ENCODE measurements around the gene PNKD. TPM values are rescaled to one million over a fixed set of nuclear protein-coding genes. Genes with fewer than 3 reads are reported as not detected.

Gene PNKD
- total RNA-seq, 1 donor from 2014 or later = 39.1 TPM

DNA sequence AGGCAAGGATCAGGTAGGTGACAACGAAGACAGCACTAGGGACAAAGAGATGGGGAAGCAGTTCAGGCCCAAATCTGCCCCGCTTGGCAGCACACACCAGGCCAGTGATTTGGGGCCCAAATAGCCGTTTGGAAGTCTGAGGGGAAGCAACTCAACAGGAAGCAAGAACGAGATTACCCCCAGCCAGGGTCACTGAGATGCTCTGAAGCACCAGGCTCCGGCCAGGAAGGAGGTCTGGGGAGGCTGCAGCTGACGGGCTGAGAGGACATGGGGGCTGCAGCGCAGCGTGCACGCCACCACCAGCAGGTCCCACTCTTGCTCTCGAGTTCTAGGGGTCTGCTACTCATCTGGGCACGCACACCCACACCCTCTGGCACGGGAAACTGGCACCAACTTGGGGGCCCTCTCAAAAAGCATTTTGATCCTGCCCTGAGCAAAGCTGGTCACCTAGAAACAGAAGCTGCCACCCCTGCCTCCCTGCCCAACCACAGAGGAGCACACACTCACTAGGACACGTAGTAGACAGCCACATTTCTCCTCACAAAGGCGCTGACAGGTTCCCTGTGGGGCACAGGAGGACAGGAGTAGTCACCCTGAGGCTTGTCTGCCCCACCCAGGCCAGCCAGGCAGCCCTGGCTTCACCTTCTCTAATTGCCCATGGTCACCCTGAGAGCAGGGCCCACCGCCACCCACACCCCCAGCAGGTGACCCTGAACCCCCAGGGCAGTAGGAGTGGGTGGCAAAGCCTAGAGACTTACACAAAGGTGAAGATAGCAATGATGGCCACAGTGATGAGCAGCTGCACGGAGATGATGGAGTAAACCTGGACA is 8.4 kb downstream of the PNKD start:
- Histone ChIP-seq H3K9ac (ENCODE audit: low read depth in 1 of 3, low read length in 3 of 3) (peak overlapping the region in 1 of 3 donors; percentile 28), H3K36me3 (ENCODE audit: control insufficient read depth in 3 of 3, insufficient read depth in 3 of 3, low read length in 3 of 3) (peaks cover 65 to 81% (median 76%) of the 10 kb centered on the region in 3 donors), H3K27ac (ENCODE audit: low read depth, low read length) (no peak overlapping the region), H3K4me1 (ENCODE audit: control insufficient read depth in 3 of 3, insufficient read depth in 3 of 3, low read length in 3 of 3) (peaks cover 34 to 61% (median 46%) of the 10 kb centered on the region in 3 donors), H3K4me3 (ENCODE audit: low read length in 3 of 3) (no peak overlapping the region), H3K9me3 (ENCODE audit: control insufficient read depth in 3 of 3, low read length in 3 of 3) (no peaks in the 10 kb centered on the region), H3K27me3 (ENCODE audit: control insufficient read depth in 3 of 3, insufficient read depth in 3 of 3, low read length in 3 of 3) (no peaks in the 10 kb centered on the region)

DNA sequence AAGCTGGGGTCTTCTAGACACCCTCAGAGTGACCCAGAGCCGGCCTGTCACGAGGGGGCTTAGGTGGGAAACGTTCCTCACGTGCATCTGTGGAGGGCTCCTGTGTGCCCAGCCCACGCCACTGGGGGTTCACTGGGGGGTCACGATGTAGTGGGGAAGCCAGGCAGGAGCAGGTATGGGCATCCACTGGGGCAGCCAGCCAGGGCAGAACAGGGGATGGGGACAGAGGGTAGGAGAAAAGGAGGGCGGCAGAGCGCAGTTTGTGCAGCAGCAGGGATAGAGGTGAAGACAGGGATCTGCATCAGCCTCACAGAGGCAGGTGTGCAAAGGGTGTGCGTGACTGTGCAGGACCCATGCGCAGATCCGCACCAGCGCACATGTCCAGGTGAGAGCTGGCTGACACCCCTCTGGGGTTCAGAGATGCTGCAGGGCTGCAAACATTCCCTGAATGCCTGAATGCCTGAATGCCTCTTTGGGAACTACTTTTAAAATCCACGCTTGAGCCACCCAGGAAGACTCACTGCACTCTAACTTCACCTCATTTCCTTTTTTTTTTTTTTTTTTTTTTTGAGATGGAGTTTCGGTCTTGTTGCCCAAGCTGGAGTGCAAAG is 10.0 kb downstream of the PNKD start:
- Histone ChIP-seq H3K9ac (ENCODE audit: low read depth in 1 of 3, low read length in 3 of 3) (peak overlapping the region in 1 of 3 donors; percentile 25), H3K36me3 (ENCODE audit: control insufficient read depth in 3 of 3, insufficient read depth in 3 of 3, low read length in 3 of 3) (peaks cover 54 to 65% (median 60%) of the 10 kb centered on the region in 3 donors), H3K4me1 (ENCODE audit: control insufficient read depth in 3 of 3, insufficient read depth in 3 of 3, low read length in 3 of 3) (peaks cover 41 to 70% (median 54%) of the 10 kb centered on the region in 3 donors), H3K27me3 (ENCODE audit: control insufficient read depth in 3 of 3, insufficient read depth in 3 of 3, low read length in 3 of 3) (no peaks in the 10 kb centered on the region), H3K27ac (ENCODE audit: low read depth, low read length) (no peak overlapping the region), H3K9me3 (ENCODE audit: control insufficient read depth in 3 of 3, low read length in 3 of 3) (no peaks in the 10 kb centered on the region), H3K4me3 (ENCODE audit: low read length in 3 of 3) (no peak overlapping the region)

GRCh38 chr2:218281449-218281848 is 11.1 kb downstream of the PNKD start:
- peak overlapping the region in 1 of 3 donors; percentile 32 for H3K4me3 ChIP-seq (ENCODE audit: low read length in 3 of 3)
- peak overlapping the region; percentile 65 to 98 (median 97) for H3K9ac ChIP-seq (ENCODE audit: low read depth in 1 of 3, low read length in 3 of 3)
- no peaks in the 10 kb centered on the region for H3K27me3 ChIP-seq (ENCODE audit: control insufficient read depth in 3 of 3, insufficient read depth in 3 of 3, low read length in 3 of 3)
- H3K9me3 ChIP-seq (ENCODE audit: control insufficient read depth in 3 of 3, low read length in 3 of 3) = no peaks in the 10 kb centered on the region
- peaks cover 51 to 80% (median 60%) of the 10 kb centered on the region in 3 donors for H3K4me1 ChIP-seq (ENCODE audit: control insufficient read depth in 3 of 3, insufficient read depth in 3 of 3, low read length in 3 of 3)
- H3K27ac ChIP-seq (ENCODE audit: low read depth, low read length) = peak overlapping the region; percentile 100
- H3K36me3 ChIP-seq (ENCODE audit: control insufficient read depth in 3 of 3, insufficient read depth in 3 of 3, low read length in 3 of 3) = peaks cover 43 to 55% (median 49%) of the 10 kb centered on the region in 3 donors

DNA sequence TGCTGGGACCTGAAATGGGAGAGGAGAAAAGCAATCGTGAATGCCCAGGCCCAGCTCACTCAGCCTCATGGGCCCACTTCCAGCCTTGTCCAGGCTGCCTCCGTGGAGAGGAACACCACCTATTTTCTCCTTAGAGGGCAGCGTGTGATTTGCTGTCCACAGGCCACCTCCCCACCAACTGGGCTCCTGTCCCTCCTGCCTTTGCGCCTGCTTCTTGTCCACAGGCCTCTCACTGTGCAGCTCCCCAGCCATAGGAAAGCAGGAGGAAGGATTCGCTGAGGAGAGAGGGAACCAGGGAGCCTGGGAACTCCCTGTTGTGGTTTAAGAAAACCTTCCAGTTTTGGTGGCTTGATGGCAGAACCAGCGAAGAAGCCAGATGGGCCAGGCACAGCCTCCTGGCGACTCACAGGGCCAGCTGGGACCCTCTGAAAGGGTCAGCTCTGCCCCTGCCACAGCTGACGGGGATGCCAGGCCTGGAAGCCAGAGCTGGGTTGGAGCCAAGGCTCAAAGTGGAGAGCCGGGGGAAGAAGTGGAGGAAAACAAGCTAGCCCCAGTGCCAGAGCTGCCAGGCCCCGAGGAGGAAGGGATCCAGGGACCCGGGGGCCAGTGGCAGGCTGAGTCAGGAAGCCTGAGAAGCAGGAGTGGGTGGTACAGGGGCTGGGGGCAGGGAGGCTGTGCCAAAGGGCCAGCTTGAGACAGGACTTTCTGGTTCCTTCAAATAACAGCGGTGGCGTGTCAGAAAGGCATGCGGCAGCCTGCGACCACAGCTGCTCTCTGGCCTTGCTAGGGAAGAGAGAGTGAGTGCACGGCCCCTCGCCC is 12.1 kb downstream of the PNKD start:
- no peaks in the 10 kb centered on the region for H3K27me3 ChIP-seq (ENCODE audit: control insufficient read depth in 3 of 3, insufficient read depth in 3 of 3, low read length in 3 of 3)
- H3K4me1 ChIP-seq (ENCODE audit: control insufficient read depth in 3 of 3, insufficient read depth in 3 of 3, low read length in 3 of 3) = peaks cover 61 to 88% (median 64%) of the 10 kb centered on the region in 3 donors
- H3K9me3 ChIP-seq (ENCODE audit: control insufficient read depth in 3 of 3, low read length in 3 of 3) = no peaks in the 10 kb centered on the region
- peaks cover 34 to 45% (median 40%) of the 10 kb centered on the region in 3 donors for H3K36me3 ChIP-seq (ENCODE audit: control insufficient read depth in 3 of 3, insufficient read depth in 3 of 3, low read length in 3 of 3)
- H3K9ac ChIP-seq (ENCODE audit: low read depth in 1 of 3, low read length in 3 of 3) = peak overlapping the region; percentile 86 to 98 (median 97)
- H3K4me3 ChIP-seq (ENCODE audit: low read length in 3 of 3) = peak overlapping the region in 2 of 3 donors; percentile 29 to 32
- H3K27ac ChIP-seq (ENCODE audit: low read depth, low read length) = peak overlapping the region; percentile 100

- Histone ChIP-seq H3K36me3 (ENCODE audit: control insufficient read depth in 3 of 3, insufficient read depth in 3 of 3, low read length in 3 of 3) (peaks cover 16 to 27% (median 21%) of the 10 kb centered on the region in 3 donors), H3K9ac (ENCODE audit: low read depth in 1 of 3, low read length in 3 of 3) (peak overlapping the region; percentile 76 to 98 (median 97)), H3K27me3 (ENCODE audit: control insufficient read depth in 3 of 3, insufficient read depth in 3 of 3, low read length in 3 of 3) (no peaks in the 10 kb centered on the region), H3K9me3 (ENCODE audit: control insufficient read depth in 3 of 3, low read length in 3 of 3) (no peaks in the 10 kb centered on the region), H3K4me3 (ENCODE audit: low read length in 3 of 3) (peak overlapping the region; percentile 43 to 87 (median 52)), H3K4me1 (ENCODE audit: control insufficient read depth in 3 of 3, insufficient read depth in 3 of 3, low read length in 3 of 3) (peaks cover 73 to 86% (median 74%) of the 10 kb centered on the region in 3 donors), H3K27ac (ENCODE audit: low read depth, low read length) (peak overlapping the region; percentile 100)
Measured at GRCh38 chr2:218284106-218284811, 13.9 kb downstream of the PNKD start.

GRCh38 chr2:218285604-218286003 is 15.3 kb downstream of the PNKD start:
- peak overlapping the region; percentile 95 to 98 (median 97) for H3K9ac ChIP-seq (ENCODE audit: low read depth in 1 of 3, low read length in 3 of 3)
- H3K27ac ChIP-seq (ENCODE audit: low read depth, low read length) = peak overlapping the region; percentile 100
- H3K4me1 ChIP-seq (ENCODE audit: control insufficient read depth in 3 of 3, insufficient read depth in 3 of 3, low read length in 3 of 3) = peaks cover 83 to 91% (median 87%) of the 10 kb centered on the region in 3 donors
- no peaks in the 10 kb centered on the region for H3K27me3 ChIP-seq (ENCODE audit: control insufficient read depth in 3 of 3, insufficient read depth in 3 of 3, low read length in 3 of 3)
- H3K4me3 ChIP-seq (ENCODE audit: low read length in 3 of 3) = peak overlapping the region; percentile 75 to 87 (median 85)
- peaks cover 3 to 13% (median 7%) of the 10 kb centered on the region in 3 donors for H3K36me3 ChIP-seq (ENCODE audit: control insufficient read depth in 3 of 3, insufficient read depth in 3 of 3, low read length in 3 of 3)
- no peaks in the 10 kb centered on the region for H3K9me3 ChIP-seq (ENCODE audit: control insufficient read depth in 3 of 3, low read length in 3 of 3)

DNA sequence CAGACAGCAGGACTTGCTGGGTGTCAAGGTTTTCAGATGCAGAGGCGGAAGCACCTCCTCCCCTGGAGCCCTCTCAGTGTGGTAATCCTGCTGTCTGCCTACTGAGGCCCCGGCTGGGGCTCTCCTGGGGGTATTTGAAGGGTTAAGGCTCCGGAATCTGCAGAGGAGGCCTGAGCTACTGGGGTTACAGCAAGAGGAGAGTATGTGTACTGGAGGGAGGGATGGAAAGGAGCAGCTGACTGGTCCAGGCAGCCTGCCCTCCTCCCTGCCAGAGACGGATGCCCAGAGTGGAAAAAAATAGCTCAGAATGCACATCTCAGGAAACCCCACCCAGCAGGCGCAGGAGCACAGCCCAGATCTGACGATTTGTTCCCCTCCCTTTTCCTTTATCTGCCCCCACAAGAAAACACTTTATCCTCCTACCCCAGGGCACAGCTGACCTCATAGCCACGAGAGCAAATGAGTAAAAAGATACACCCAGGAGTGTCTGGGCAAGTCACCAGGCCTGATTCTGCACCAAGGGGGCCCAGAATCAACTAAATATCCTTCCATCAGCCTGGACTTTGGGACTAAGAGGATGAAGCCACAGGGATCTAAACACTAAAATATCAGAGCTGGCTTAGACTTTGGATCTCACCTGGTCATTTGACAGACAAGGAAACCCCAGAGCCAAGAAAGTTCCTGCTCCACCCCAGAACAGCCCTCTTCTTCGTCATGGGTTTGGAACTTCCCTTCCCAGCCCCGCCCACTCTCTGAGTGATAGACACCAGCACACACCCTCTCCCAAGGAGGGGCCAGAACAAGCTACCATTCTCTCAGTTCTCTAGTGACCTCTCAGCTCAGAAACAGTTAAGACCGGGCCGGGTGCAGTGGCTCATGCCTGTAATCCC is 16.5 kb downstream of the PNKD start:
- H3K27me3 ChIP-seq (ENCODE audit: control insufficient read depth in 3 of 3, insufficient read depth in 3 of 3, low read length in 3 of 3) = no peaks in the 10 kb centered on the region
- peak overlapping the region; percentile 95 to 98 (median 97) for H3K9ac ChIP-seq (ENCODE audit: low read depth in 1 of 3, low read length in 3 of 3)
- H3K27ac ChIP-seq (ENCODE audit: low read depth, low read length) = peak overlapping the region; percentile 100
- peak overlapping the region; percentile 75 to 87 (median 85) for H3K4me3 ChIP-seq (ENCODE audit: low read length in 3 of 3)
- H3K9me3 ChIP-seq (ENCODE audit: control insufficient read depth in 3 of 3, low read length in 3 of 3) = no peaks in the 10 kb centered on the region
- peaks cover 87 to 94% (median 92%) of the 10 kb centered on the region in 3 donors for H3K4me1 ChIP-seq (ENCODE audit: control insufficient read depth in 3 of 3, insufficient read depth in 3 of 3, low read length in 3 of 3)
- peaks cover 0 to 3% (median 2%) of the 10 kb centered on the region in 3 donors for H3K36me3 ChIP-seq (ENCODE audit: control insufficient read depth in 3 of 3, insufficient read depth in 3 of 3, low read length in 3 of 3)

DNA sequence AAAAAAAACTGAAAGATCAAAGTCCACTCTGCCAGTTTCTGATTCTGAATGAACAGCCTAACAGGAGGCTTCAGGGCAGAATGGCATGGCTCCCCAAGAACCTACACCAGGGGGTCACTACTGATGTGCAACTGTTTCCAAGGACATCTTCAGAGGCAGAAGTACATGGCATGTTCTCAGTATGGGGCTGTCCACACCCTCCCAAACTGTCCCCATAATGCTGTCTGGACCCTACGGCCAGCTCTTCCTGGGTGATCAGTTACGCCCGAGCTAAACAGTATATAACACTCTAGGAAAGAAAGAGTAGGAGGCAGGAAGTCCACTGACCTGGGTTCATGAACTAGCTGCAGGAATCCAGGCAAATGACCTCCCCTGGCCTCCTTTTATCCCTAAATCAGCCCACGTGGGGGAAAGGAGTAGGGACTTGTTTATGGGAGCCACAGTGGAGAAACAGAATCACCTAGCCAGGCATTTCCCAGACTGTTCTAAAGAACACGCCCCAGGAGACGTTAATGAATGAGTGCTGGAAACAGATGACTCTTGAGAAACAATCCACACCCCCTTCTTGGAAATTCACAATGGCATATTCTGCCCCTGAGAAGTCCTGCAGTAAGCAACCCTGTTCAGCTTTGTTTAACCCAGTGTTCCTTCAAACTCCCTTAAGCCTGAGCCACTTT is 19.5 kb downstream of the PNKD start:
- Histone ChIP-seq H3K4me3 (ENCODE audit: low read length in 3 of 3) (peak overlapping the region; percentile 89 to 97 (median 93)), H3K9ac (ENCODE audit: low read depth in 1 of 3, low read length in 3 of 3) (peak overlapping the region; percentile 94 to 97 (median 95)), H3K4me1 (ENCODE audit: control insufficient read depth in 3 of 3, insufficient read depth in 3 of 3, low read length in 3 of 3) (peaks cover 60 to 74% (median 69%) of the 10 kb centered on the region in 3 donors)

More for the DNA sequence above, 19.5 kb downstream of the PNKD start:
- Histone ChIP-seq H3K9me3 (ENCODE audit: control insufficient read depth in 3 of 3, low read length in 3 of 3) (no peaks in the 10 kb centered on the region), H3K27me3 (ENCODE audit: control insufficient read depth in 3 of 3, insufficient read depth in 3 of 3, low read length in 3 of 3) (no peaks in the 10 kb centered on the region), H3K27ac (ENCODE audit: low read depth, low read length) (peak overlapping the region; percentile 100), H3K36me3 (ENCODE audit: control insufficient read depth in 3 of 3, insufficient read depth in 3 of 3, low read length in 3 of 3) (no peaks in the 10 kb centered on the region)

Measured in skeletal muscle tissue (tissue), 4 donors.